Right atrium auricular region (tissue), 2 donors: Measurements from ENCODE around the gene TOMM70. TPM values are rescaled to one million over a fixed set of nuclear protein-coding genes. Genes with fewer than 3 reads are reported as not detected.

Experiments
- DNase-seq: peaks from one replicate; pipeline ENCODE4 v3.0.0-alpha.2; 2019; ENCODE audit warnings: low spot score
- H3K27ac ChIP-seq, 2 donors: fragments of 200-600 bp; sonication (generic); 1 replicate in 1 of 2; 2 replicates in 1 of 2; pipeline ENCODE4 v1.5.1; 2016 to 2019
- H3K27me3 ChIP-seq, 2 donors: fragments of 200-600 bp; sonication (generic); one replicate each; pipeline versions ENCODE4 v1.5.1 to v1.6.0; 2017 to 2019
- H3K36me3 ChIP-seq: fragments of 200-600 bp; sonication (generic); one replicate; pipeline ENCODE4 v1.5.1; 2016
- H3K4me1 ChIP-seq, 2 donors: fragments of 200-600 bp; sonication (generic); one replicate each; pipeline versions ENCODE4 v1.5.1 to v1.6.0; 2017 to 2019
- H3K4me3 ChIP-seq, 2 donors: fragments of 200-600 bp; sonication (generic); 1 replicate in 1 of 2; 2 replicates in 1 of 2; pipeline ENCODE4 v1.5.1; 2017 to 2019; ENCODE audit warnings: mild to moderate bottlenecking in 1 of 2, moderate library complexity in 1 of 2
- H3K9me3 ChIP-seq, 2 donors: fragments of 200-600 bp; sonication (generic); one replicate each; pipeline ENCODE4 v1.5.1; 2019
- CTCF ChIP-seq, 2 donors: fragments of 200-600 bp; sonication (generic); IDR thresholded peaks; one replicate each; pipeline ENCODE4 v1.5.1; 2019; ENCODE audit warnings: antibody characterized with exemption in 2 of 2
- total RNA-seq, 2 donors: library from RNA; depleted of rRNA; stranded (reverse); fragments of >200 nt; gene quantifications; one replicate each; pipeline ENCODE4 v1.1.0, GENCODE V29; 2016

TOMM70 gene
- total RNA-seq, 2 donors from 2014 or later, result 29.7 to 44.2 TPM

- Histone ChIP-seq H3K4me1 (no peaks in the 10 kb centered on the region), H3K4me3 (no peak overlapping the region), H3K9me3 (no peaks in the 10 kb centered on the region), H3K27ac (no peak overlapping the region), H3K36me3 (peaks cover 29% of the 10 kb centered on the region), H3K27me3 (no peaks in the 10 kb centered on the region)
- peak; percentile 50 to 79 for TF ChIP-seq CTCF (IDR thresholded peaks at IDR 0.05)
- no peak for DNase-seq
Measured at GRCh38 chr3:100316641-100317069, 84.2 kb downstream of the TOMM70 start.

Other genes starting within 250 kb of the TOMM70 start
- gene TBC1D23, start 140.1 kb downstream of the TOMM70 start, total RNA-seq, result 10 to 100 TPM; 16.3 to 39.5 TPM
- gene NIT2, start 66.3 kb downstream of the TOMM70 start, total RNA-seq, result 10 to 100 TPM; 12.3 to 15.4 TPM
- 1 to 10 TPM; 4.6 to 5.4 TPM for gene LNP1, start 450 bp upstream of the TOMM70 start, total RNA-seq
- 10 to 100 TPM; 13.5 to 14.3 TPM for gene TMEM45A, start 91.5 kb upstream of the TOMM70 start, total RNA-seq
- gene ADGRG7, start 208.5 kb upstream of the TOMM70 start, total RNA-seq, result not detected